HepG2 (cell line): Measurements from ENCODE around the gene ETFA. TPM values are rescaled to one million over a fixed set of nuclear protein-coding genes. Genes with fewer than 3 reads are reported as not detected.

Experiments used
- ATAC-seq: fragments of 200-7000 bp; cut with Tn5 transposase; 3 replicates; pipeline ENCODE4 v1.9.1; 2020; ENCODE audit warnings: mild to moderate bottlenecking, moderate library complexity
- BruUV-seq: library from RNA; stranded (reverse); fragments of 400-500 nt; replicated peaks from 2 replicates; lab custom pipeline; 2021; lab: Mats Ljungman, UMichigan
- CTCF ChIA-PET: fragments of 300-600 bp; formaldehyde crosslinking; extraction: SDS; loops from one replicate; lab custom pipeline; 2021; ENCODE audit warnings: low total read pairs, inconsistent platforms, low intra/inter-chr PET ratio; lab: Yijun Ruan, JAX
- POLR2A ChIA-PET: fragments of 350-600 bp; sonication (Branson Sonifier 250); formaldehyde crosslinking; loops from one replicate; lab custom pipeline; 2020; ENCODE audit warnings: antibody characterized with exemption, inconsistent platforms; lab: Yijun Ruan, JAX
- DNase-seq: peaks from one replicate; pipeline ENCODE4 v3.0.0-alpha.2; 2015; ENCODE audit warnings: low spot score
- FAIRE-seq: peaks from 3 replicates; lab custom pipeline; 2011; peaks lifted over from hg19 to GRCh38; lab: Jason Lieb, UNC
- H2AFZ ChIP-seq: one replicate; pipeline ENCODE4 v1.6.1; 2011; ENCODE audit warnings: low read length, inconsistent platforms
- H3K27ac ChIP-seq: fragments of 300-600 bp; 3 replicates; pipeline ENCODE4 v1.8.0; 2011; ENCODE audit warnings: mixed run types, mild to moderate bottlenecking, mixed read lengths, low read length, inconsistent platforms; ENCODE audit not compliant: insufficient read depth; ENCODE audit errors: extremely low read length
- H3K27me3 ChIP-seq, 2 experiments: fragments of 200-600 bp in 1 of 2; 2 replicates in 1 of 2; 3 replicates in 1 of 2; pipeline versions ENCODE4 v1.6.0 to v1.8.0; 2011; ENCODE audit warnings: low read length in 2 of 2, mild to moderate bottlenecking in 2 of 2, moderate library complexity in 2 of 2, inconsistent platforms in 1 of 2; ENCODE audit not compliant: insufficient read depth in 2 of 2, control insufficient read depth in 1 of 2
- H3K36me3 ChIP-seq, 2 experiments: fragments of 200-600 bp in 1 of 2; replicated peaks in 1 of 2; 2 replicates in 1 of 2; 3 replicates in 1 of 2; pipeline versions ENCODE4 v1.5.1 to v1.8.0; 2011; ENCODE audit warnings: low read length in 2 of 2, inconsistent platforms in 1 of 2; ENCODE audit not compliant: insufficient read depth in 2 of 2, control insufficient read depth in 1 of 2
- H3K4me1 ChIP-seq: 2 replicates; pipeline ENCODE4 v1.5.1; 2012; ENCODE audit warnings: low read length, inconsistent platforms; ENCODE audit not compliant: insufficient read depth
- H3K4me2 ChIP-seq: 2 replicates; pipeline ENCODE4 v1.6.0; 2011; ENCODE audit warnings: low read depth, low read length, inconsistent platforms
- H3K4me3 ChIP-seq, 3 experiments: fragments of 200-600 bp in 1 of 3; sonication (generic), shearing (Covaris generic) in 1 of 3; replicated peaks in 1 of 3; 2 replicates each; pipeline ENCODE4 v1.5.1; 2011 to 2016; ENCODE audit warnings: low read length in 3 of 3, inconsistent platforms in 2 of 3, low read depth in 2 of 3, mild to moderate bottlenecking in 2 of 3, control low read depth in 1 of 3, mixed read lengths in 1 of 3; ENCODE audit not compliant: insufficient read depth in 1 of 3
- H3K79me2 ChIP-seq: one replicate; pipeline ENCODE4 v1.6.1; 2011; ENCODE audit warnings: low read length, inconsistent platforms; ENCODE audit not compliant: insufficient read depth
- H3K9ac ChIP-seq: 2 replicates; pipeline ENCODE4 v1.6.0; 2011; ENCODE audit warnings: mild to moderate bottlenecking, low read depth, low read length, inconsistent platforms; ENCODE audit not compliant: insufficient read depth
- H3K9me3 ChIP-seq: 2 replicates; pipeline ENCODE4 v1.5.1; 2012; ENCODE audit warnings: mild to moderate bottlenecking, low read length
- H4K20me1 ChIP-seq: 2 replicates; pipeline ENCODE4 v1.6.0; 2011; ENCODE audit warnings: inconsistent platforms, mild to moderate bottlenecking, low read length, moderate library complexity; ENCODE audit not compliant: insufficient read depth
- DR1 ChIP-seq: sonication (generic); formaldehyde crosslinking; IDR thresholded peaks from 2 replicates; pipeline ENCODE4 v1.8.0; 2021; ENCODE audit warnings: mild to moderate bottlenecking, missing genetic modification reagents, inconsistent platforms
- KLF15 ChIP-seq: sonication (generic); formaldehyde crosslinking; IDR thresholded peaks from 2 replicates; pipeline ENCODE4 v1.8.1; 2023; ENCODE audit warnings: borderline replicate concordance, mild to moderate bottlenecking, inconsistent platforms, missing genetic modification reagents, mixed read lengths
- PITX1 ChIP-seq: sonication (generic); formaldehyde crosslinking; IDR thresholded peaks from 2 replicates; pipeline ENCODE4 v1.5.1; 2020; ENCODE audit warnings: mild to moderate bottlenecking, missing genetic modification reagents
- SOX6 ChIP-seq, 2 experiments: fragments of 450-650 bp in 1 of 2; sonication (generic) in 1 of 2; formaldehyde crosslinking in 1 of 2; IDR thresholded peaks; 2 replicates each; pipeline versions ENCODE4 v1.4.0 to v1.6.1; 2017 to 2020; ENCODE audit warnings: antibody characterized with exemption in 1 of 2, mild to moderate bottlenecking in 1 of 2, missing genetic modification reagents in 1 of 2
- ZNF101 ChIP-seq: sonication (generic); formaldehyde crosslinking; IDR thresholded peaks from 2 replicates; pipeline ENCODE4 v1.4.0; 2020; ENCODE audit warnings: mild to moderate bottlenecking, low read depth, missing genetic modification reagents, borderline replicate concordance
- ZNF160 ChIP-seq: sonication (generic); formaldehyde crosslinking; IDR thresholded peaks from 2 replicates; pipeline ENCODE4 v1.8.0; 2022; ENCODE audit warnings: mild to moderate bottlenecking, inconsistent platforms, missing genetic modification reagents
- ZNF18 ChIP-seq: sonication (generic); formaldehyde crosslinking; IDR thresholded peaks from 2 replicates; pipeline ENCODE4 v1.8.0; 2022; ENCODE audit warnings: mild to moderate bottlenecking, missing genetic modification reagents; ENCODE audit not compliant: insufficient replicate concordance
- ZNF484 ChIP-seq: sonication (generic); formaldehyde crosslinking; IDR thresholded peaks from 2 replicates; pipeline ENCODE4 v1.5.1; 2020; ENCODE audit warnings: mild to moderate bottlenecking, low read depth, missing genetic modification reagents, borderline replicate concordance
- ZNF605 ChIP-seq: sonication (generic); formaldehyde crosslinking; IDR thresholded peaks from 2 replicates; pipeline ENCODE4 v1.8.0; 2022; ENCODE audit warnings: mild to moderate bottlenecking, missing genetic modification reagents
- ZNF784 ChIP-seq: sonication (generic); formaldehyde crosslinking; IDR thresholded peaks from 2 replicates; pipeline ENCODE4 v1.5.1; 2020; ENCODE audit warnings: missing genetic modification reagents, mild to moderate bottlenecking, borderline replicate concordance
- WGBS: methylation state at CpG from one replicate; pipeline ENCODE4 v1.1.6; 2017; ENCODE audit warnings: low lambda C conversion rate; 5-methylcytosine and 5-hydroxymethylcytosine counted together
- in situ Hi-C: cut with HindIII; loops from 2 replicates; pipeline ENCODE4 v1.10.0; 2017; ENCODE audit warnings: low pct_unique_long_range_greater_than_20kb; ENCODE audit not compliant: extremely low pct_ligation_motif_present
- intact Hi-C: fragments of 100-400 bp; cut with micrococcal nuclease; formaldehyde crosslinking; loops from one replicate; pipeline ENCODE4 v1.10.0; 2022; ENCODE audit not compliant: unreplicated experiment
- polyA plus RNA-seq, 8 experiments: library from polyadenylated mRNA; depleted of rRNA in 3 of 8; stranded (reverse) in 7 of 8; unstranded in 1 of 8; fragments of >200 nt; fragmentation: Illumina TruSeq in 4 of 8; extraction: Trizol in 4 of 8; gene quantifications; 2 replicates each; pipeline versions ENCODE4 v1.2.1 to v1.2.3, GENCODE V29; 2011 to 2016; ENCODE audit warnings: low read depth in 4 of 8, missing spikeins in 1 of 8, mixed read lengths in 1 of 8; ENCODE audit not compliant: insufficient read depth in 1 of 8
- total RNA-seq, 5 experiments: library from RNA; depleted of rRNA; stranded (reverse); fragments of >200 nt; fragmentation: Illumina TruSeq; extraction: Trizol; gene quantifications; 2 replicates each; pipeline ENCODE4 v1.2.3, GENCODE V29; 2016; ENCODE audit warnings: low read depth in 1 of 5
- TF ChIP-seq, protein P1 (sequence below): sonication (generic); formaldehyde crosslinking; IDR thresholded peaks from 2 replicates; pipeline ENCODE4 v1.4.0; 2020; ENCODE audit warnings: missing genetic modification reagents

Gene ETFA
- total and polyA plus RNA-seq, 2 of the 13 experiments (the other 11 are each of a cell fraction or from before 2014, with no cell fraction given) = 291 to 396 TPM

- no peaks in the 10 kb centered on the region for H3K27me3 ChIP-seq
- peaks cover 31% of the 10 kb centered on the region for H3K4me1 ChIP-seq
- TF ChIP-seq ZNF484 (CRISPR knock-in tag) (no peak), ZNF784 (no peak), ZNF18 (CRISPR knock-in tag) (no peak), ZNF101 (CRISPR knock-in tag) (no peak), DR1 (CRISPR knock-in tag) (no peak), ZNF605 (no peak), PITX1 (CRISPR knock-in tag) (no peak), KLF15 (no peak), SOX6 (IDR thresholded peaks at IDR 0.05) (no peak), SOX6 (CRISPR knock-in tag; IDR thresholded peaks at IDR 0.05) (no peak), ZNF160 (CRISPR knock-in tag) (no peak)
- TF ChIP-seq, protein P1, sequence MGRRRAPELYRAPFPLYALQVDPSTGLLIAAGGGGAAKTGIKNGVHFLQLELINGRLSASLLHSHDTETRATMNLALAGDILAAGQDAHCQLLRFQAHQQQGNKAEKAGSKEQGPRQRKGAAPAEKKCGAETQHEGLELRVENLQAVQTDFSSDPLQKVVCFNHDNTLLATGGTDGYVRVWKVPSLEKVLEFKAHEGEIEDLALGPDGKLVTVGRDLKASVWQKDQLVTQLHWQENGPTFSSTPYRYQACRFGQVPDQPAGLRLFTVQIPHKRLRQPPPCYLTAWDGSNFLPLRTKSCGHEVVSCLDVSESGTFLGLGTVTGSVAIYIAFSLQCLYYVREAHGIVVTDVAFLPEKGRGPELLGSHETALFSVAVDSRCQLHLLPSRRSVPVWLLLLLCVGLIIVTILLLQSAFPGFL (CRISPR knock-in tag) = no peak
- FAIRE-seq (no peak), ATAC-seq (no peak), DNase-seq (no peak)
- no TSS peak for BruUV-seq
- no peak overlapping the region for H2AFZ ChIP-seq
- H3K79me2 ChIP-seq = peaks cover 85% of the 10 kb centered on the region
- H3K4me3 ChIP-seq = no peak overlapping the region
- ChIA-PET CTCF (no interaction called here), POLR2A (no interaction called here)
- peaks cover 0 to 18% of the 10 kb centered on the region in 2 experiments; a peak in 4 of 5 replicates for H3K36me3 ChIP-seq
- no peaks in the 10 kb centered on the region for H3K9me3 ChIP-seq
- WGBS = 94% methylated on average over 1 of the region's 1 CpG
- H3K4me2 ChIP-seq = no peak overlapping the region
- no peak overlapping the region for H3K27ac ChIP-seq
- no peak overlapping the region for H3K9ac ChIP-seq
- peaks cover 48% of the 10 kb centered on the region for H4K20me1 ChIP-seq
- intact Hi-C loops (no loop called here), in situ Hi-C loops (no loop called here)
Observed at GRCh38 chr15:76293361-76293760, 17.9 kb downstream of the ETFA start.
